ENCODE measurements around the gene BTLA.
"Not testable (repeated sequence)": the region's sequence is repeated elsewhere in the genome, so short reads cannot be mapped to it uniquely, and the experiment has no call there.

BTLA gene

GRCh38 chr3:112500621-112501020 is 1.3 kb upstream of the BTLA start:
- H3K4me3 ChIP-seq (ENCODE audit: low read length) = no peak overlapping the region
- DNase-seq (ENCODE audit: low read depth) = no peak
- TF ChIP-seq CTCF (conservative IDR thresholded peaks at IDR 0.05; ENCODE audit: low read length) = no peak

- DNase-seq (ENCODE audit: low read depth) = no peak
- no peak for TF ChIP-seq CTCF (conservative IDR thresholded peaks at IDR 0.05; ENCODE audit: low read length)
These were observed 1.2 kb downstream of the BTLA start for GRCh38 chr3:112497897-112498548.

GRCh38 chr3:112496366-112497067 is 2.8 kb downstream of the BTLA start:
- no peak for DNase-seq (ENCODE audit: low read depth)
- no peak overlapping the region for H3K4me3 ChIP-seq (ENCODE audit: low read length)
- TF ChIP-seq CTCF (conservative IDR thresholded peaks at IDR 0.05; ENCODE audit: low read length) = no peak

More at GRCh38 chr3:112497897-112498548, 1.2 kb downstream of the BTLA start:
- no peak overlapping the region for H3K4me3 ChIP-seq (ENCODE audit: low read length)

GRCh38 chr3:112494448-112494767 is 4.9 kb downstream of the BTLA start:
- H3K4me3 ChIP-seq (ENCODE audit: low read length); DNase-seq (ENCODE audit: low read depth): not testable (repeated sequence)

- TF ChIP-seq CTCF (conservative IDR thresholded peaks at IDR 0.05; ENCODE audit: low read length) = no peak
- no peak for DNase-seq (ENCODE audit: low read depth)
- no peak overlapping the region for H3K4me3 ChIP-seq (ENCODE audit: low read length)
These were observed 7.1 kb downstream of the BTLA start for GRCh38 chr3:112492124-112492523.

- no peak for TF ChIP-seq CTCF (conservative IDR thresholded peaks at IDR 0.05; ENCODE audit: low read length)
- no peak for DNase-seq (ENCODE audit: low read depth)
- no peak overlapping the region for H3K4me3 ChIP-seq (ENCODE audit: low read length)
These were observed 7.9 kb downstream of the BTLA start for GRCh38 chr3:112491373-112491772.

- no peak for DNase-seq (ENCODE audit: low read depth)
- no peak overlapping the region for H3K4me3 ChIP-seq (ENCODE audit: low read length)
- no peak for TF ChIP-seq CTCF (conservative IDR thresholded peaks at IDR 0.05; ENCODE audit: low read length)
These were observed 9.4 kb downstream of the BTLA start for GRCh38 chr3:112489674-112490479.
